HG03469 (cell line): Measurements from ENCODE around the gene MAPT.
"Not testable (repeated sequence)": the region's sequence is repeated elsewhere in the genome, so short reads cannot be mapped to it uniquely, and the experiment has no call there.

Experiments used
- ATAC-seq: cut with Tn5 transposase; IDR thresholded peaks from one replicate; pipeline ENCODE4 v1.9.1; 2021; ENCODE audit warnings: mild to moderate bottlenecking, moderate library complexity, moderate number of reproducible peaks; ENCODE audit not compliant: unreplicated experiment

Gene MAPT

DNA sequence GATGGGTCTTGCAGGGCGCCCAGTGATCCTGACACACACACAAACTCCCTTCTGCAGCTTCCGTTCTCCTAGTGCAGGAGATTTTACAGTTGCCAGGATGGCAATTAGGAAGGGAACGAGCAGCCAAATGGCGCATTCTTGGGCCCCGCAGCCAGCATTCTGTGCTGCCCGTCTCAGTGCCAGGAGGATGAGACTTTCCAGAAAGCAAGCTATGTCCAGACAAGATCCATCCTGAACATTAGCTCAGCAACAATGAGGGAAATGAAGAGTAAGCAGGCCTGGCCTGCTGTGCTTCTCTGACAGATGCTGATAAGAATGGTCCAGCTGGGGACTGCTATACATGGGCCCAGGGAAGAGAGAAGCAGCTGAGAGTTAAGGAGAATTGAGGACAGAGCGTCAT is 33.2 kb upstream of the MAPT start:
- no peak for ATAC-seq

GRCh38 chr17:45862127-45862526 is 32.2 kb upstream of the MAPT start:
- not testable (repeated sequence) for ATAC-seq

DNA sequence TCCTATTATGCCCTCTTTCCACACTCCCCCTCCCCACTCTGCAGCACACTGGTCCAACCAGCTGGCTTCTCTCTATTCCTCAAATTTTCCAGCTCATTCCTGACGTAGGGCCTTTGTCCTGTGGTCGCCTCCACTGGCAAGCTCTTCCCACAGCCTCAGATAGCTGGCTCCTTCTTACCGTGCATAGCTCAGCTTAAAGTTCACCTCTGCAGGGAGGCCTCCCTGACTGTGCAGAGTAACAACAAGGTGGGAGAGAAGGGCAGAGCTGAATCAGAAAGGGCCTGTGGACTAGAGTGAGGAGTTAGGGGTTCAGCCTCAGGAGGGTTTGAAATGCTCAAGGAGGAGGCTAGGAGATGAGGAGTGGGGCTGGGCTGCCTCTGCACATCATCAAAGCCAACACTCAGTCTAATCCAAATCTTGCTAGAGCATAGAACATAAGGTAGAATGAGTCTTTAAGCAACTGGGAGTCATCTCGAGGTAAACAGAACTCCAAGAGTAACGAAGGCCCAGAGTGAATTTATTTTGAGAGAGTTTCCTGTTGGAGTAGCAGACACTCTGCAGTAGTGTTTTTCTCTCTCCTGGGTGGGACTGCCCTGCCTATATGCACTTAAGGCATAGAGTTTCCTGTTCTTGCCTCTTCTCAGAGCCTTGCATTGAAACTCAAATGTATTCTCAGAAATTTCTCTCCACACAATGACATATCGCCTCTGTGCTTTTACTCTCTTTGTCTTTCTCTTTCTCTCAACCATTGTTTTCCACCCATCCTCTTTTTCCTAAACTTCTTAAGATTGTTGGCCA is 30.3 kb upstream of the MAPT start:
- no peak for ATAC-seq

DNA sequence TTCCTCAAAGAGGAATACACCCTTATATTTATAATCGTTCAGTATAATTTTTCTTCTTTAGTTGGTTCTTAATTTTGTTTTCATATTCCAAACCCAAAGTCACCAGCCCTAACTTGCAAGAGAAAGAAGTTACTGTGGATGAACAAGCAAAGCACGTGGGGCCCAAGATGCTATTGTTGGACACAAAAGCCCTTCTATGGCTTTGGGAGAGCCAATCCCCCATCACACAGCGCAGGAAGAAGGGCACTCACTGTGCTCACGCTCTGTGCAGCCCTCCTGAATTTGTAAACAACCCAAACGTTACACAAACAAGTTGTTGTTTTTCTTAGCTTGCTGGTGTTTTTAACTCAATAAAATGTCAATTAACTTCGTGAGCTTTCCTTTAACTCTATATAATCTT is 27.2 kb upstream of the MAPT start:
- ATAC-seq, result no peak

GRCh38 chr17:45867702-45868101 is 26.7 kb upstream of the MAPT start:
- no peak for ATAC-seq

DNA sequence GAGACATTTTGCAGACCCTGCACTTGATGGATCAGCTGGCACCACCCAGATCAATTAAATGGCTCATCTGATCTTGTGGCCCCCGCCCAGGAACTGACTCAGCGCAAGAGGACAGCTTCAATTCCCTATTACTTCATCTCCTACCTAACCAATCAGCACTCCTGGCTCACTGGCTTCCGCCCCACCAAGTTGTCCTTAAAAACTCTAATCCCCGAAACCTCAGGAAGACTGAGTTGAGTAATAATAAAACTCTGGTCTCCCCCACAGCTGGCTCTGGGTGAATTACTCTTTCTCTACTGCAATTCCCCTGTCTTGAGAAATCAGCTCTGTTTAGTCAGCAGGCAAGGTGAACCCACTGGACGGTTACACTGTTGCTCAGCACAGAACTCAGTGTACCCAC is 26.1 kb upstream of the MAPT start:
- ATAC-seq, result no peak

DNA sequence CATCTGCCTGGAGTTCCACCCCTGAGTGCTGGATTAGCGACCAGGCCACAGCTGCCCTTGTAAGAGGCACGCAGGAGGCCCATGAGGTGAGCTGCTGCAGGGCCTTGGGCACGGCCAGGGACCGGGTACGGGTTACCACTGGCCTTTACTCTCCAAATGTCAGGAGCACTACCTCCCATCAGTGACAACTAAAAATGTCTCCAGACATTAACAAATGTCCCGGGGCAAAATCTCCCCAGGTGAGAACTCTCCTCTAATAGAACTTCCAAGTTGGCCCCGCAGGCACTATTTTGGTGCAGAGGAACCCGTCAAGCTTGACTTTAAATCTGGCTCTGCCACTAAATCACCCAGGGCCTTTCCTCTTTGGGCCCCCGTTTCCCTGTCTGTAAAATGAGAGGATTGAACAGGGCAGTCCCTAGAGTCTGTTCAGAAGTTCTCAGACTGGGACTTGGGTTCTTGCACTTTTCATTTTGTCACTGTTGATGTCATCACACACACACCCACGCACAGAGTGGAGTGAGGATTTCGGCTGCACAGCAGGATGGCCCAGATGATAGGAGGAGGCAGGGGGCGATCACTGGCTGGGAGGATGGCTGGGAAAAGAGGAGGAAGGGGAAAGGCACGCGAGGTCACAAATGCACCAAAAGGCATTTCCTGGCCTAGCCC is 24.5 kb upstream of the MAPT start:
- ATAC-seq, result no peak

- no peak for ATAC-seq
Observed at GRCh38 chr17:45870342-45870974, 23.9 kb upstream of the MAPT start.

- no peak for ATAC-seq
Observed at GRCh38 chr17:45871718-45872117, 22.6 kb upstream of the MAPT start.

DNA sequence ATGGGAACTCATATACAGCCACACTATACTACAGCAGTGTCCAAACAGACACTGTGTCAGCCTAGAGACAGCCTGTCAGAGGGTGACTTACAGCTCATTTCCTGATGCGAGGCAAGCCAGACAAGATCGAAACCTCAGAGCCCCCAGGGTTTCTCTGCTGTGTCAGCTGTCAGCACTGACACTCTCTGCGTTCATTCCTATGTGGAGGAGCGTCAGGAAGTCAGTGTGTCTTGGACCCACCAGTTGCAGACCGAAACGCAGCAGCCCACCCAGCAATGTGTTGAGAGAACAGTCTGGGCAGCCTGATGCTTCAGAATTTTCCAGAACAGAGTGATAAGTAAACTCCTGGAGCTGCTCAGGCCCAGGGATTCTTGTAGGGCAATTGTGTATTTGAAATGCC is 20.6 kb upstream of the MAPT start:
- ATAC-seq, result no peak

GRCh38 chr17:45874151-45874550 is 20.2 kb upstream of the MAPT start:
- ATAC-seq, result no peak

GRCh38 chr17:45876539-45876938 is 17.8 kb upstream of the MAPT start:
- no peak for ATAC-seq

GRCh38 chr17:45877467-45877866 is 16.9 kb upstream of the MAPT start:
- ATAC-seq, result no peak

DNA sequence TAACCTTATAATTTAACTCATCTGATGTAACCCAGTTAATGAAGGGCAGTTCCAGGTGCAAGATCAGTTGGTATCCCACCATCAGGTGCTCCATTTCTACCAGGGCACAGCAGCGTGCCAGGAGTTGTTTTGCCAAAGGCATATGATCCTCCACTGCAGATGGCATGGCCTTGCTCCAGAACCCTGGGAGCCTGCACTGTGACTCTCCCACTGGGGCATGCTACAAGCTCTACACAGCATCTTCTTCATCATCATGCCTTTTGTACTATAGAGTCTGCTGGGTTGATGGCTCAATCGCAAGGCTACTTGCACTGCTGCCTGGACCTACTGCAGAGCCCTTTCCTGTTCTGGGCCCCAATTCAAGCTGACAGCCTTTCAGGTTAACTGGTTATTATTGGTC is 11.3 kb upstream of the MAPT start:
- no peak for ATAC-seq

GRCh38 chr17:45886852-45887251 is 7.5 kb upstream of the MAPT start:
- no peak for ATAC-seq

DNA sequence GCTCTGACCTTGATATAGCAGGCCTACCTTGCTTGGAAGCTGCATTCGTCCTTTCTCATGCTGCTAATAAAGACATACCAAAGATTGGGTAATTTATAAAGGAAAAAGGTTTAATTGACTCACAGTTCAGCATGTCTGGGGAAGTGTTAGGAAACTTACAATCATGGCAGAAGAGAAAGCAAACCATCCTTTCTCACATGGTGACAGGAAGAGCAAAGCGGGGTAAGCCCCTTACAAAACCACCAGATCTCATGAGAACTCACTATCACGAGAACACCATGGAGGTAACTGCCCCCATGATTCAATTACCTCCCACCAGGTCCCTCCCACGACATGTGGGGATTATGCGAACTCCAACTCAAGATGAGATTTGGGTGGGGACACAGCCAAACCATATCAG is 6.0 kb upstream of the MAPT start:
- no peak for ATAC-seq

DNA sequence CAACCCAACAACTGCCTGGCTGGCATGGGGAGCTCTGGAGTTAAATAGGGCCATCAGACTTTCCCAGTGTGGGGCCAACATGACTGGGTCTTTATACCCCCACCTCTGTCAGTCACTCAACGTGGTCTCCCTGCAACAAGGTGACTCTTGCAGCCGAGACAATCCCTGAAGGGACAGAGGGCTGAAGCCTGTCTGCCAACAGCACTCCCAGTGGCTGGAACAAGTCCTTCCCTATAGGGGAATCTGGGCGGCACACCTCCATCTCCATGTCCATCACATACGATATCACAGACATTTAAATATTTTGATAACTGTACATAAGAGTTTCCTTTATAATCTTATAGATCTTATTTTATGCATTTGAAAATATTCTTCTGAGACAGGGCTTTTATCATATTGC is 4.8 kb upstream of the MAPT start:
- ATAC-seq, result no peak

DNA sequence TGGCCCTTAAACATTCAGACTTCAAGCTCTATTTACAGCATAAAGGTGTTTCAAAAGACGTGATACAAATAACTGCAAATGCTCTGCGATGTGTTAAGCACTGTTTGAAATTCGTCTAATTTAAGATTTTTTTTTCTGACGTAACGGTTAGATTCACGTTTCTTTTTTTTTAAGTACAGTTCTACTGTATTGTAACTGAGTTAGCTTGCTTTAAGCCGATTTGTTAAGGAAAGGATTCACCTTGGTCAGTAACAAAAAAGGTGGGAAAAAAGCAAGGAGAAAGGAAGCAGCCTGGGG is 681 bp upstream of the MAPT start:
- ATAC-seq, result no peak

DNA sequence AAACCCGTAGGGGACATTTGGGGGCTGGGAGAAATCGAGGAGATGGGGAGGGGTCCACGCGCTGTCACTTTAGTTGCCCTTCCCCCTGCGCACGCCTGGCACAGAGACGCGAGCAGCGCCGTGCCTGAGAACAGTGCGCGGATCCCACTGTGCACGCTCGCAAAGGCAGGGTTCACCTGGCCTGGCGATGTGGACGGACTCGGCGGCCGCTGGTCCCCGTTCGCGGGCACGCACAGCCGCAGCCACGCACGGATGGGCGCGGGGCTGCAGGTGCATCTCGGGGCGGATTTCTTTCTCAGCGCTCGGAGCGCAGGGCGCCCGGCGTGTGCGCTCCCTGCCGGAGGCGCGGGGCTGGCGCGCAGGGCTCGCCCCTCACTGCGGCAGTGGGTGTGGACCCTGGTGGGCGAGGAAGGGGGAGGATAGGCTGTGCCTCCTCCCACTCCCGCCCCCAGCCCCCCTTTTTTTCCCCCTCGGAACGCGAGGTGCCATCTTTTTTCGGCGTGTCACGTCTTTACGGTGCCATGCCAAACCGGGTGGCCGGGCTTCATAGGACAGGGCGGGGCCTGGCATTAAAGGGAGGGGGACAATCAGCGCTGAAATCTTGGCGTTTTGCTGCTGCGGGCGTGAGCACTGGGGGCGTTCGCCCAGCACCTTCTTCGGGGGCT is 1.1 kb downstream of the MAPT start:
- ATAC-seq, result no peak

DNA sequence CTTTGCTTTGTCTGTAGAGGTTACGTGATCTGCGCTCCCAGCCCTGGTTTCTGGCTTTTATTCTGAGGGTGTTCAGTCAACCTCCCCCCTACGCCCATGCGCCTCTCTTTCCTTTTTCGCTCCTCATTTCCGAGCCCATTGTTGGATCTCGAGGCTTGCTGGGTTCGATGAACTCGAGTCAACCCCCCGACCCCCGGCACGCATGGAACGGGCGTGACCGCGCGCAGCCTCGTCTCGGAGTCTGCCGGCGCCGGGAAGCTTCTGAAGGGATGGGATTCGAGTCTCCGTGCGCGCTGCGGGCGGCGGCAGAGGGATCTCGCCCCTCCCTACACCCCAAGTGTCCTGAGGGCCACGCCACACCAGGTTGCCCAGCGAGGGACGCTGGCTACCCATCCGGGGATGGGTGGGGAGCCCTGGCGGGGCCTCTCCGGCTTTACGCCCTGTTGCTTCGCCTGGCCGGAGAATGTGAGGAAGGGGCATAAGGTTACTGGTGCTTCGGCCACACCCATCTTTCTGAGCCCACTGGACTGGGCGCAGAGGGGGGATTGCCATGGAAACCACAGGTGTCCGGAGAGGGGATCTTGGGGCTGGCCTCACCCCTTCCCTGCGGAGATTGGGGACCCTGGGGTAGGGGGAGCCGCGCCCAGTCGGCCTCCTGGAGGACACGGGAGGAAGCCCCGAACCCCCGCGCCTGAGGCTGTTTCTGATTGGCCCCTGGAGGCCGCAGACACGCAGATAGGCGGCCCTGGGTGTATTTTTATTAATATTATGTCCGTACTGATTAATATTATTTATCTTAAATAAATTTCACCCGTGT is 1.8 kb downstream of the MAPT start:
- ATAC-seq, result no peak
